ENCODE measurements around the gene ITPR2. TPM values are rescaled to one million over a fixed set of nuclear protein-coding genes. Genes with fewer than 3 reads are reported as not detected.

ITPR2 gene
- total and polyA plus RNA-seq, 2 of the 8 experiments (the other 6 are each of a cell fraction or from before 2014, with no cell fraction given): 4.1 to 48.3 TPM

DNA sequence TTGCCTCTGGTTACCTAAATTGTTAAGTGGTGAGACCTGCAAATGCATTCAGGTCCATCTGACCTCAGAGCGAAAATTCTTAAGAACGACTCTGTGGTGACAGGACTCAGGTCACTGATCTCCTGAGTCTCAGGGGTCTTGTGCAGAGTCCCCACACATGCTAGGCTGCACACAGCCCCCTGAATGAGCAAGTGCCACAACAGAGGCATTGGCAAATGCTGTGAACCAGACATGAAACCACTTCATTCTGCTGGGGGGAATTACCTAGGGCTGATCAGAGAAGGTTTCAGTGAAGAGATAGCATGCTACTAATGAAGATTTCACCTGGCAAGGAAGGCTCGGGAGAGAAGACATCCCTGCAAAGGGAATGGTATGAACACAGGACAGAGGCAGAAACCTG lies 281.6 kb downstream of the ITPR2 start:
- H3K23me2 ChIP-seq (ENCODE audit: low read depth, low read length): no peaks in the 10 kb centered on the region
- H2BK5ac ChIP-seq (ENCODE audit: low read depth, low read length): no peak overlapping the region
- ChIA-PET CTCF (ENCODE audit: partially characterized antibody) (interaction anchor here (0.9 kb wide), 1 partner anchor 22 kb away, joined by 3 read pairs; no protein-coding TSS in a partner anchor), POLR2A (ENCODE audit: partially characterized antibody) (no interaction called here)
- no peak overlapping the region for H3K23ac ChIP-seq (ENCODE audit: insufficient read length)
- FAIRE-seq (no peak), DNase-seq (ENCODE audit: low read depth in 1 of 2, low spot score in 2 of 2) (no peak)
- H2BK120ac ChIP-seq (replicated peaks; ENCODE audit: low read depth, low read length): no peak overlapping the region
- no peaks in the 10 kb centered on the region for H3K79me2 ChIP-seq (ENCODE audit: control insufficient read depth in 1 of 2, insufficient read depth in 2 of 2, low read length in 2 of 2)
- no peak overlapping the region for H4K8ac ChIP-seq (ENCODE audit: extremely low read depth, insufficient read depth, low read length)
- no peak overlapping the region for H4K5ac ChIP-seq (ENCODE audit: insufficient read length, low read depth, low read length)
- no peak overlapping the region for H2BK12ac ChIP-seq (ENCODE audit: low read depth, low read length)
- no peak overlapping the region for H2BK20ac ChIP-seq (ENCODE audit: low read length)
- no peaks in the 10 kb centered on the region for H3K9me3 ChIP-seq (ENCODE audit: insufficient read depth in 2 of 2, low read depth in 1 of 2, low read length in 1 of 2)
- H3K79me1 ChIP-seq (ENCODE audit: low read depth, low read length): no peaks in the 10 kb centered on the region
- no peak overlapping the region for H2AK5ac ChIP-seq (ENCODE audit: low read depth, low read length)
- H4K20me1 ChIP-seq (replicated peaks in 1 of 2; ENCODE audit: control insufficient read depth in 1 of 2, insufficient read depth in 2 of 2, low read length in 2 of 2): no peaks in the 10 kb centered on the region
- no peak overlapping the region for H3K9ac ChIP-seq (replicated peaks in 1 of 4; ENCODE audit: extremely low read depth in 1 of 4, low read depth in 3 of 4, low read length in 3 of 4)
- no peak overlapping the region for H3K4ac ChIP-seq (replicated peaks; ENCODE audit: insufficient read length, low read depth, low read length)
- H3K18ac ChIP-seq (ENCODE audit: extremely low read depth, low read length): no peak overlapping the region
- no peak overlapping the region for H2AFZ ChIP-seq (ENCODE audit: low read length)
- H3K4me1 ChIP-seq (replicated peaks in 1 of 4; ENCODE audit: control insufficient read depth in 3 of 4, insufficient read depth in 4 of 4, low read length in 3 of 4): no peaks in the 10 kb centered on the region
- no peak overlapping the region for H3K14ac ChIP-seq (ENCODE audit: insufficient read length)
- H3K27ac ChIP-seq (ENCODE audit: low read depth, low read length): no peak overlapping the region
- H3K4me3 ChIP-seq (ENCODE audit: extremely low read depth in 1 of 4, insufficient read depth in 2 of 4, low read depth in 3 of 4, low read length in 4 of 4): no peak overlapping the region
- no peaks in the 10 kb centered on the region for H3K27me3 ChIP-seq (replicated peaks in 1 of 4; ENCODE audit: control insufficient read depth in 3 of 4, extremely low read depth in 1 of 4, insufficient read depth in 3 of 4, low read length in 3 of 4)
- peaks cover 0 to 6% (median 0%) of the 10 kb centered on the region in 4 experiments; a peak in 1 of 8 replicates for H3K36me3 ChIP-seq (ENCODE audit: control insufficient read depth in 2 of 4, insufficient read depth in 4 of 4, low read length in 3 of 4)
- H2BK15ac ChIP-seq (ENCODE audit: low read length): no peak overlapping the region
- no peak overlapping the region for H4K91ac ChIP-seq (replicated peaks; ENCODE audit: insufficient read length, low read length)
- no peak overlapping the region for H3K4me2 ChIP-seq (ENCODE audit: insufficient read depth in 1 of 2, low read depth in 2 of 2, low read length in 2 of 2)
- H3K56ac ChIP-seq (replicated peaks; ENCODE audit: insufficient read length, low read depth, low read length): no peak overlapping the region
- WGBS, 2 experiments (ENCODE audit: extremely low coverage in 1 of 2, insufficient coverage in 1 of 2, insufficient read length in 1 of 2, insufficient replicate concordance in 2 of 2, low coverage in 1 of 2, low lambda C conversion rate in 2 of 2, missing lambda C conversion rate in 1 of 2): 90% methylated on average over 3 of the region's 3 CpGs; no CpG with 5 or more reads in 1 of the 2 experiments
- TF ChIP-seq EGR1 (IDR thresholded peaks at IDR 0.05; ENCODE audit: borderline replicate concordance, low read depth, low read length): no peak
- TF ChIP-seq, protein P1, sequence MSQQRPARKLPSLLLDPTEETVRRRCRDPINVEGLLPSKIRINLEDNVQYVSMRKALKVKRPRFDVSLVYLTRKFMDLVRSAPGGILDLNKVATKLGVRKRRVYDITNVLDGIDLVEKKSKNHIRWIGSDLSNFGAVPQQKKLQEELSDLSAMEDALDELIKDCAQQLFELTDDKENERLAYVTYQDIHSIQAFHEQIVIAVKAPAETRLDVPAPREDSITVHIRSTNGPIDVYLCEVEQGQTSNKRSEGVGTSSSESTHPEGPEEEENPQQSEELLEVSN (IDR thresholded peaks at IDR 0.05): no peak
- no peak for TF ChIP-seq CEBPB (IDR thresholded peaks at IDR 0.05; ENCODE audit: low read depth, low read length)
- TF ChIP-seq, protein P2, sequence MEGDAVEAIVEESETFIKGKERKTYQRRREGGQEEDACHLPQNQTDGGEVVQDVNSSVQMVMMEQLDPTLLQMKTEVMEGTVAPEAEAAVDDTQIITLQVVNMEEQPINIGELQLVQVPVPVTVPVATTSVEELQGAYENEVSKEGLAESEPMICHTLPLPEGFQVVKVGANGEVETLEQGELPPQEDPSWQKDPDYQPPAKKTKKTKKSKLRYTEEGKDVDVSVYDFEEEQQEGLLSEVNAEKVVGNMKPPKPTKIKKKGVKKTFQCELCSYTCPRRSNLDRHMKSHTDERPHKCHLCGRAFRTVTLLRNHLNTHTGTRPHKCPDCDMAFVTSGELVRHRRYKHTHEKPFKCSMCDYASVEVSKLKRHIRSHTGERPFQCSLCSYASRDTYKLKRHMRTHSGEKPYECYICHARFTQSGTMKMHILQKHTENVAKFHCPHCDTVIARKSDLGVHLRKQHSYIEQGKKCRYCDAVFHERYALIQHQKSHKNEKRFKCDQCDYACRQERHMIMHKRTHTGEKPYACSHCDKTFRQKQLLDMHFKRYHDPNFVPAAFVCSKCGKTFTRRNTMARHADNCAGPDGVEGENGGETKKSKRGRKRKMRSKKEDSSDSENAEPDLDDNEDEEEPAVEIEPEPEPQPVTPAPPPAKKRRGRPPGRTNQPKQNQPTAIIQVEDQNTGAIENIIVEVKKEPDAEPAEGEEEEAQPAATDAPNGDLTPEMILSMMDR (IDR thresholded peaks at IDR 0.05; ENCODE audit: control extremely low read depth in 1 of 3, insufficient read depth in 1 of 3, low read depth in 1 of 3, low read length in 3 of 3): no peak
- no peak for TF ChIP-seq GTF2F1 (IDR thresholded peaks at IDR 0.05; ENCODE audit: borderline replicate concordance, low read depth, low read length)
- TF ChIP-seq SRF (IDR thresholded peaks at IDR 0.05; ENCODE audit: low read depth, low read length): no peak
- no peak for TF ChIP-seq JUND (IDR thresholded peaks at IDR 0.05; ENCODE audit: low read length)
- TF ChIP-seq BRCA1 (IDR thresholded peaks at IDR 0.05; ENCODE audit: low read depth, low read length): no peak
- TF ChIP-seq SIRT6 (IDR thresholded peaks at IDR 0.05; ENCODE audit: low read length): no peak
- TF ChIP-seq CREB1 (IDR thresholded peaks at IDR 0.05): no peak
- TF ChIP-seq TCF12 (IDR thresholded peaks at IDR 0.05; ENCODE audit: low read depth, low read length): no peak
- no peak for TF ChIP-seq POU5F1 (IDR thresholded peaks at IDR 0.05; ENCODE audit: low read depth, low read length)
